Activated CD8-positive, alpha-beta T cell treated with anti-CD3 and anti-CD28 coated beads, Interleukin-2, amount 10 ng/mL, durations not matched to agents 7 days and 5 days (primary cell): ENCODE measurements around the gene VEGFC. TPM values are rescaled to one million over a fixed set of nuclear protein-coding genes. Genes with fewer than 3 reads are reported as not detected.

Experiments
- ATAC-seq: fragments of 150-1000 bp; cut with Tn5 transposase; one replicate; pipeline ENCODE4 v1.10.0; 2021; ENCODE audit warnings: moderate library complexity
- CTCF ChIA-PET: fragments of 350-600 bp; sonication (Branson Sonifier 250); formaldehyde crosslinking; loops from one replicate; lab custom pipeline; 2021; ENCODE audit warnings: antibody characterized with exemption; lab: Charles Lee
- POLR2A ChIA-PET: fragments of 350-600 bp; sonication (Branson Sonifier 250); formaldehyde crosslinking; loops from one replicate; lab custom pipeline; 2021; ENCODE audit warnings: antibody characterized with exemption; lab: Charles Lee
- DNase-seq: peaks from one replicate; pipeline ENCODE4 v3.0.0-alpha.2; 2020
- H3K27ac Mint-ChIP-seq: one replicate; pipeline ENCODE4 v1.8.0; 2021; ENCODE audit warnings: mild to moderate bottlenecking, mixed read lengths
- H3K27me3 Mint-ChIP-seq: one replicate; pipeline ENCODE4 v1.8.0; 2021; ENCODE audit warnings: low read depth, mixed read lengths
- H3K36me3 Mint-ChIP-seq: one replicate; pipeline ENCODE4 v1.8.0; 2021; ENCODE audit warnings: low read depth, mixed read lengths
- H3K4me1 Mint-ChIP-seq: one replicate; pipeline ENCODE4 v1.8.0; 2021; ENCODE audit warnings: low read depth, mixed read lengths
- H3K4me3 Mint-ChIP-seq: one replicate; pipeline ENCODE4 v1.8.0; 2021; ENCODE audit warnings: mild to moderate bottlenecking, mixed read lengths
- H3K9me3 Mint-ChIP-seq: one replicate; pipeline ENCODE4 v1.8.0; 2022; ENCODE audit warnings: mixed read lengths; ENCODE audit not compliant: insufficient read depth
- total RNA-seq, 2 experiments: library from RNA; stranded (reverse); gene quantifications; one replicate each; pipeline ENCODE4 v1.2.3, GENCODE V29; 2021

The VEGFC gene
- total RNA-seq, 2 experiments from 2014 or later = not detected

DNA sequence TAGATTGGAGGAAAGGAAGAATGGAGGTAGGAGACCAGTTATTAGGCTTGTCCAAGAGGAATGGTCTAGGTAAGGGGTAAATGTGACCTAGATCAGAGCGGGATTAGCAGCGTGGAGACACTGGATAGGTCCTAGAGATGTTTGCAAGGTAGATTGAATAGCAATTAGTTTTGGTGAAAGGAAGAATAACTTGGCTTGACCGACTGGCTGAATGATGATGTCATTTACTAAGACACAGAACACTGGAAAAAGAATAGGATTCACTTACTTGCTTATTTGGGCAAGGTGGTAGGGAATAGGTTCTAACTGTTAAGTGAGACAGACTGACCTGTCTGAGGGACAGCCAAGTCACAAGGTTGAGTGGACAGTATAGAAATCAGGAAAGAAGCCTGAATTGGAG is 71.3 kb downstream of the VEGFC start:
- H3K27ac Mint-ChIP-seq = no peak overlapping the region
- H3K9me3 Mint-ChIP-seq = no peaks in the 10 kb centered on the region

DNA sequence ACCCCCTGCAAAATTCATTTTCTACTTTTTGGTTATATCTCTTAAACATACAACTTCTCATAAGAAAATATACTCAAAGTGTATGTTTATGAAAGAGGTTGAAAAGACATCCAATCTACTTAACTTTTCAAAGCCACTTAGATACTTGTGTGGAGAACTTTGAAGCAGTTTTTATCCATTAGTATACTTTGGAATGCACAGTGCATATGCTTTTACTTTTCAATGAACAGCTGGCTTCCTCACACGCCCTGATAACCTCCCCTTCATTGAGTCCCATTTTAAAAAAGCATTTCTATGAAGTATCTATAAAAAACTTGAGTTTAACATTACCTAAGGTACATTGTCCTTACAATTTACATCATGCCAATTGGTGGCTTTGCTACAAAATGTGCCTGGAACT is 73.8 kb downstream of the VEGFC start:
- CTCF ChIA-PET = no interaction called here
- Mint-ChIP-seq H3K36me3 (no peaks in the 10 kb centered on the region), H3K4me3 (no peak overlapping the region), H3K27me3 (no peaks in the 10 kb centered on the region), H3K4me1 (no peaks in the 10 kb centered on the region), H3K27ac (no peak overlapping the region), H3K9me3 (no peaks in the 10 kb centered on the region)
- no peak for ATAC-seq
- DNase-seq = no peak
- POLR2A ChIA-PET = no interaction called here

More for the DNA sequence above, 71.3 kb downstream of the VEGFC start:
- DNase-seq (no peak), ATAC-seq (no peak)
- ChIA-PET CTCF (no interaction called here), POLR2A (no interaction called here)
- no peak overlapping the region for H3K4me3 Mint-ChIP-seq
- no peaks in the 10 kb centered on the region for H3K27me3 Mint-ChIP-seq
- no peaks in the 10 kb centered on the region for H3K4me1 Mint-ChIP-seq
- no peaks in the 10 kb centered on the region for H3K36me3 Mint-ChIP-seq

DNA sequence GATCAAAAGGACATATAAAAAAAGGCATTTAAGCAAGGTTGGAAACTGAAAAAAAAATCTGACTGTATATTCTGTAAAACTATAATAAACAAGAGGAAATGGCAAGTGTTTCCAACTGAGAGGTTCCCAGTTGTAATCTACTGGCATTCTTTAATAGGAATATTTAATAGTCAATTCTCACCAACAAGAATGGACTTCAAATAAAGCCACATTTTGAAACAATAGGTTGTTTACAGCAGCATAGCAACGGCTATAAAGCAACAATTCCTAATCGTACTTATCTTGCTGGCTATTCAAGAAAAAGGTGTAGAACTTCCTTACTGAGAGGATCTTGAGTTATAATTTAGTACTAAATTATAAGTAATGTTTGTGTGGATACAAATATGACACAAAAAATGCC is 75.5 kb downstream of the VEGFC start:
- Mint-ChIP-seq H3K36me3 (no peaks in the 10 kb centered on the region), H3K4me3 (no peak overlapping the region), H3K4me1 (no peaks in the 10 kb centered on the region), H3K27me3 (no peaks in the 10 kb centered on the region), H3K9me3 (no peaks in the 10 kb centered on the region), H3K27ac (no peak overlapping the region)
- DNase-seq (no peak), ATAC-seq (no peak)
- ChIA-PET POLR2A (no interaction called here), CTCF (no interaction called here)

DNA sequence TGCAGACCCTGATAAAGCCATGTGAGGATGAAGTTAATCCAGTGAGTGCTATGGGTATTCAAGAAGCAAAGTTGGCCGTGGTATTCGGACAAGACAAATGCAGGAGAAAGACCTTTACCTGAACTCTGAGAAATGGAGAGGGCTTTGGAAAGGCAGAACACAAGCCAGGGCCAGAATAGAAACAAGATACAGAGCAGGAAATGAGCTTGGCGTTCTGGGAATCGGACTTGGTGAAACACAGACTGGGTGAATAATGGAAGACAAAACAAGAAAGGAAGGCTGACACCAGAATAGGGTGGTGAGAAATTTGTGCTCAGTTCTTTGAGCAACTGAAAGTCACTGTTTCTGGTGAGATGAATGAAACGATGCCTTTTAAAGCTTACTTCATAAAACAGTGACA is 83.3 kb downstream of the VEGFC start:
- H3K27me3 Mint-ChIP-seq = no peaks in the 10 kb centered on the region
- ChIA-PET CTCF (no interaction called here), POLR2A (no interaction called here)
- H3K36me3 Mint-ChIP-seq = no peaks in the 10 kb centered on the region
- H3K27ac Mint-ChIP-seq = no peak overlapping the region
- H3K9me3 Mint-ChIP-seq = no peaks in the 10 kb centered on the region
- no peaks in the 10 kb centered on the region for H3K4me1 Mint-ChIP-seq
- no peak for ATAC-seq
- DNase-seq = no peak
- H3K4me3 Mint-ChIP-seq = no peak overlapping the region

DNA sequence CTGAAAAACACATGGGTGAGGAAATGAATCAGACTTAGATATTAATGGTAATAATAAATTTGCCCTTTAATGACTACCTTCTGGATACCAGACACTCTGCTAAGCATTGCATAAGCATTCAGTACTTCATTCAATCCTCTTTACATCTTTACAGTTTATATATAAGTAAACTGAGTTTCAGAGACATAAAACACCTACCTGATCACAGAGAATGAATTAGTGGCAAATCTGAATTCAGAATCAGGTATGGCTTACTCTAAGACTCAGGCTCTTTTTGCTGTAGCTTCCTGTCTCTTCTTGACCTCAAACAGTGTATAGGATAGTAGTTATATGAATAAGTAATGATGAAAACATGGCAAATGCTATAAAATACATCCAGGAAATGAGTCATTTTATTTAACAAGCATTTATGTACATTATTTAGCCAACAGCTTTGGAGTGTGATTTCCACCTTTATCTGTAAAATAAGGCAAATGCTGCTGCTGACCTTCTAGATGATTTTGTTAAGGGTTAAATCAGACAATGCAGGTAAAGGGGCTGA is 83.9 kb downstream of the VEGFC start:
- Mint-ChIP-seq H3K4me1 (no peaks in the 10 kb centered on the region), H3K27me3 (no peaks in the 10 kb centered on the region), H3K36me3 (no peaks in the 10 kb centered on the region), H3K9me3 (no peaks in the 10 kb centered on the region), H3K4me3 (no peak overlapping the region), H3K27ac (no peak overlapping the region)
- ATAC-seq (no peak), DNase-seq (no peak)
- ChIA-PET CTCF (no interaction called here), POLR2A (no interaction called here)

DNA sequence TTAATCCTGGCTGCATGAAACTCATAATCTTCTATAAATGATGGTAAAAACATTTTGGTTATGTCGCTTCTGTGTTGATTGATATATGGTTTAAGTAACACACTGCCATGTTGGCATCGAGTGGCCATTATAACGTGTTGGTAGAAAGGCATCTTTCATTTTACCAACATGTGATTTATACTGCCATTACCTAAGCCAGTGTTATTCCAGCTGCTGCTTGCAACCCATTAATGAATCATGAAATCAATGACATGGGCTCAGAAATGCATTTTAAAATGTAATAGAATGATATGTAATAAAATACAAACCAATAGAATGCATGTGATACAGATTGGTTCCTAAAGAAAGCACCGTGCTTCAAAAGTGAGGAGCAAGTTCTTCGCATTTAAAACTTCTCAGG is 102.0 kb downstream of the VEGFC start:
- ATAC-seq (no peak), DNase-seq (no peak)
- H3K4me3 Mint-ChIP-seq = no peak overlapping the region
- H3K36me3 Mint-ChIP-seq = no peaks in the 10 kb centered on the region
- POLR2A ChIA-PET = no interaction called here
- CTCF ChIA-PET = no interaction called here
- H3K4me1 Mint-ChIP-seq = no peaks in the 10 kb centered on the region
- no peaks in the 10 kb centered on the region for H3K27me3 Mint-ChIP-seq
- no peak overlapping the region for H3K27ac Mint-ChIP-seq
- no peaks in the 10 kb centered on the region for H3K9me3 Mint-ChIP-seq

DNA sequence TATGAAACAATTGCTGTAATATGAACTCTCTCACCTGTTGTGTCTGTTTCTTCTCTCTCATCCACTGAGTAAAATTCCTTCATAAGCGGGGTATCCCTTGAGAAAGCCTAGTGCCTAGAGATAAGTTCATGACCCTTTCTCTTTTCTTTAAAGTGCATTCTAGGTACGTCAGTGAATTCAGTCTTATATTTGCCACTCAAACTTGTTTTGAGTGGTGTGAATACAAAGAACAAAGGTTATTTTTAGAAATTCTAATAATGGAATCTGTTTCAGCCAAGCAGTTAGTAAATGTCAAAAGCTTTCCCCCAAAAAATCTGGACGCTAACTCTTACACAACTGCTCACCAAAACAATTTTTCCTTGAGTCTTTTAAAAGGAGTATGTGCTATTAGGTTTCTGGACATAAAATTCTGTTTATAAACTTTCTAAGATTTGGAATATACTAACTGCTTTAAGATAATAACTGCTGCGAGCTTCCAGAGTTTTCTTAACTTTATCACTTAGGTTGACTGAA is 112.0 kb downstream of the VEGFC start:
- no peaks in the 10 kb centered on the region for H3K4me1 Mint-ChIP-seq
- H3K36me3 Mint-ChIP-seq = no peaks in the 10 kb centered on the region
- CTCF ChIA-PET = no interaction called here
- H3K27ac Mint-ChIP-seq = no peak overlapping the region
- no peak overlapping the region for H3K4me3 Mint-ChIP-seq
- DNase-seq (no peak), ATAC-seq (no peak)
- POLR2A ChIA-PET = no interaction called here
- H3K27me3 Mint-ChIP-seq = no peaks in the 10 kb centered on the region
- no peaks in the 10 kb centered on the region for H3K9me3 Mint-ChIP-seq

DNA sequence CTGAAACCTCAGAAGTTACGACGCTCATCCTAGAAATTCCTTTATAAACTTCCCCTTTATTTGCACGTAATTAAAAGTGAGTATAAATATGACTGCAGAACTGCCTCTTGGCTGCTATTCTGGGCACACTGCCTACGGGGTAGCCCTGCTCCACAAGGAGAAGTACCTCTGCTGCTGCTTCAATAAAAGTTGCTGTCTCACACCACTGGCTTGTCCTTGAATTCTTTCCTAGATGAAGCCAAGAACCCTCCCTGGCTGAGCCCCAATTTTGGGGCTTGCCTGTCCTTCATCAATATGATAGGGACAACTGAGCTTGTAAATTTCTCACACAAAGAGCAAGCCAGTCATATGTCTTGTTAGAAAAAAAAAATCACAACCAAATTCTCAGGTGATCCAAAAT is 115.8 kb downstream of the VEGFC start:
- ATAC-seq = no peak
- Mint-ChIP-seq H3K27me3 (no peaks in the 10 kb centered on the region), H3K27ac (no peak overlapping the region), H3K4me1 (no peaks in the 10 kb centered on the region), H3K36me3 (no peaks in the 10 kb centered on the region), H3K4me3 (no peak overlapping the region), H3K9me3 (no peaks in the 10 kb centered on the region)
- no peak for DNase-seq
- CTCF ChIA-PET = no interaction called here
- POLR2A ChIA-PET = no interaction called here

DNA sequence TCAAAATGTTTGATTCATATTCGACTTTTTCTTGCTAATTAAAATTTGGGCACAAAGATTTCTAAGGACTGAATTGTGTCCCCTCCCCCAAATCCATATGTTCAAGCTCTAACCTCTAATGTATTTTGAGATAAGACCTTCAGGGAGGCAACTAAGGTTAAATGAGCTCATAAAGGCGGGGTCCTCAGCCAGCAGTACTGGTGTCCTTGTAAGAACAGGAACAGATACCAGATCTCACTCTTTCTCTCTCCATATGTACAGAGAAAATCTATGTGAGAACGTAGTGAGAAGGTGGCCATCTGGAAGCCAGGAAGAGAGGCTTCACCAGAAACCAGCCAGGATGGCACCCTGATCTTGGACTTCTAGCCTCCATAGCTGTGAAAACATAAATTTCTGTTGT is 116.9 kb downstream of the VEGFC start:
- CTCF ChIA-PET = no interaction called here
- no peak for ATAC-seq

DNA sequence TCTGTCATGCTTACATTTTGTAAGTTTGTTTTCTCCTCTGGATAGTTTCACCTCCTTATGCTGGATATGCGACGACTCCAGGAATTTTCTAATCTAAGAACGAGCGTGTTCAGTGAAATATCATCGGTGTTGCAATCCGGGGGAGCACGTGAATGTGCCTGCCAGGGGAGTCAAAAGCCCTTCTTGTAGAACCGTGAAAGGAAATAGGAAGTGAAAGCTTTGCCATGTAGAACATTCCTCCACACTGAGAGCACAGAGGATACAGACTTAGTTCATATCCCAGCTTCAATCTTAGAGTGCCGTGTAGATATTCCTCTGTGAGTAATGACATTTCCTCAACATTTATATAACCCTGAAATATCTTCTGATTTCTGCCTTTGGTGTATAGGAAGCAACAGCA is 121.2 kb downstream of the VEGFC start:
- no peaks in the 10 kb centered on the region for H3K4me1 Mint-ChIP-seq
- ChIA-PET POLR2A (no interaction called here), CTCF (no interaction called here)
- ATAC-seq = no peak
- no peak overlapping the region for H3K27ac Mint-ChIP-seq
- no peaks in the 10 kb centered on the region for H3K9me3 Mint-ChIP-seq
- DNase-seq = no peak
- H3K36me3 Mint-ChIP-seq = no peaks in the 10 kb centered on the region
- no peak overlapping the region for H3K4me3 Mint-ChIP-seq
- no peaks in the 10 kb centered on the region for H3K27me3 Mint-ChIP-seq

More for the DNA sequence above, 116.9 kb downstream of the VEGFC start:
- no peaks in the 10 kb centered on the region for H3K9me3 Mint-ChIP-seq
- no peak overlapping the region for H3K4me3 Mint-ChIP-seq
- H3K27me3 Mint-ChIP-seq = no peaks in the 10 kb centered on the region
- H3K36me3 Mint-ChIP-seq = no peaks in the 10 kb centered on the region
- POLR2A ChIA-PET = no interaction called here
- DNase-seq = no peak
- no peak overlapping the region for H3K27ac Mint-ChIP-seq
- no peaks in the 10 kb centered on the region for H3K4me1 Mint-ChIP-seq

DNA sequence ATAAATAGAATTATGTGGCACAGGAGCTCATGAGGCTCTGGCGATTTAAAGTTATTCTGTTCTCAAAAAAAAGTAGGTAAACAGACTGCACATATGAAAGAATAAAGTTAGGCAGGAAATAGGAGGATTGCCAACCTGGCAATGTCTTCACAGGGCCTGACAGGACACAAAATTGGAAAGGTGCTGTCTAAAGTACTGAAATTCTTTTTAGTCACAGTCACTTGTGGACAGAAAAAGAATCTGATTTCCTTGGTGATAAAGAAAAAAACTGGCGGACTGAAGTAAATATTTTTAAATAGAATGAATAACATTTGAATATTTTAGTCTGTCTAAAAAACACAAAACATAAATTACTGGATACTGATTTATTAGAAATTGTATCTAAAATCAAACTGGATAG is 124.4 kb downstream of the VEGFC start:
- Mint-ChIP-seq H3K36me3 (no peaks in the 10 kb centered on the region), H3K27ac (no peak overlapping the region), H3K4me3 (no peak overlapping the region), H3K9me3 (no peaks in the 10 kb centered on the region), H3K4me1 (no peaks in the 10 kb centered on the region), H3K27me3 (no peaks in the 10 kb centered on the region)
- DNase-seq = no peak
- ChIA-PET CTCF (no interaction called here), POLR2A (no interaction called here)
- no peak for ATAC-seq

DNA sequence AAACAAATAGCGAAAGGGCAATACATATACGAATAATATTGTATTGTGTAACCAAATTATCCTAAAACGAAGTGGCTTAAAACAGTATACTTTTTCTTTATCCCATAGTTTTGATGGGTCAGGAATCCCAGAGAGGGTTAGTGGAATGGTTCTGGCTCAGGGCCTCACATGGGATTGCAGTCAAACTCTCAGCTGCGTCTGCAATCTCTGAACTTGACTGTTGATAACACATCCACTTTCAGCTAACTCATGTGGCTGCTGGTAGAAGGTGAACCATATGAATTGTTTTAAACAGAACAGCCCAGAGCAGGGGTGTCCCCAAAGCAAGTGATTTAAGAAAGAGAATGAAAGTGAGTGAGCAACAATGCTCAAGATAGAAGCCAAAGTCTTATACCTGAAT is 127.8 kb downstream of the VEGFC start:
- no peak overlapping the region for H3K4me3 Mint-ChIP-seq
- no peaks in the 10 kb centered on the region for H3K9me3 Mint-ChIP-seq
- DNase-seq = no peak
- no peaks in the 10 kb centered on the region for H3K27me3 Mint-ChIP-seq
- no peak for ATAC-seq
- H3K36me3 Mint-ChIP-seq = no peaks in the 10 kb centered on the region
- POLR2A ChIA-PET = no interaction called here
- no peaks in the 10 kb centered on the region for H3K4me1 Mint-ChIP-seq
- H3K27ac Mint-ChIP-seq = no peak overlapping the region
- CTCF ChIA-PET = no interaction called here

DNA sequence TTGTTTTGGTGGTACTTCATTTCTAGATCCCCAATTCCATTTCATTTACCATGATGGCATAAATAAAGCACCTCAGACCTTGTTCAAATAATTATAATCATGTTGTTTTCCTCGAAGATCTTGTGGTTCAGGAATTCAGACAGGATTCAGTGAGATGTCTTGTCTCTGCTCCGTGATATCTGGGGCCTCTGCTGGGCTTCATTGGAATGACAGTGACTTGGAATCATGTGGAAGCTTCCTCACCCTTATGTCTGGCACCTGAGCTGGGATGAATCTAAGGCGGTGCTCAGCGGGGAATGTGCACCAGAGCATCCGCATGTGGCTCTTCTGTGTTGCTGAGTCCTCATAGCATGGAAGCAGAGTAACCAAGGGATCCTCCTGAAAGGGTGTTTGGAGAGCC is 132.2 kb downstream of the VEGFC start:
- ChIA-PET CTCF (no interaction called here), POLR2A (no interaction called here)
- DNase-seq (no peak), ATAC-seq (no peak)
- H3K4me3 Mint-ChIP-seq = no peak overlapping the region
- no peaks in the 10 kb centered on the region for H3K27me3 Mint-ChIP-seq
- no peaks in the 10 kb centered on the region for H3K4me1 Mint-ChIP-seq
- H3K27ac Mint-ChIP-seq = no peak overlapping the region
- H3K36me3 Mint-ChIP-seq = no peaks in the 10 kb centered on the region
- H3K9me3 Mint-ChIP-seq = no peaks in the 10 kb centered on the region
